ENCODE results near the gene BFSP1. TPM values are rescaled to one million over a fixed set of nuclear protein-coding genes. Genes with fewer than 3 reads are reported as not detected.

Gene BFSP1
- total and polyA plus RNA-seq, 2 donors (not counting 3 experiments of a cell fraction or from before 2014, with no cell fraction given) = 3.1 to 5.2 TPM

DNA sequence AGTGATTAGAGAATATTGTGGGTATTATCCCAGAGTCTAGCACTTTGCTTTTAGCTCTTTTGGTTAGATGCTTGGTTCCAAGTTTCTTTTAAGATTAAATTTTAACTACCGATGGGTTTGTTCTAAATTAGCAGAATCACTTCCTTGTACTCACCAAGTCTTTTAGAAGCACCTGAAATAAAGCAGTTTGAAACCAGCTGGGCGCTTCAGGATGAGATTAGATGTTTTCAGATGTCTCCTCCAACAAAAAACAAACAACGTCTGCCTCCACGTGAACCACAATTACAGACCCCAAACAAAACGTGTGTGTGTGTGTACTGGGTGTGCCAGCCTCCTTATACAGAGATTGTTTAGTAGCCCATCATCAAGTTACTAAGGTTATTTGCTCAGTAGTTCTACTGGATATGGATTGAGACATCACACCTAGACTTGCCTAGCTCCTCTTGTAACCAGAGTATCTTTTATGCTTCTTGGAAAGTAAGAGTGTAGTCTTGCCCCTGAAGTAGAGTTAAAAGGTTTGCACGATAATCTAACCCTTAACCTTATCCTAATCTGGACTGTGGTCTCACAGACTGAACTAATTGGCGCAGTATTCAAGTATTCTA is 41.0 kb upstream of the BFSP1 start:
- H3K4me2 ChIP-seq (ENCODE audit: insufficient read depth, low read length) = peak overlapping the region; percentile 94
- intact Hi-C loops (cut with micrococcal nuclease) = no loop called here
- H3K4me3 ChIP-seq (replicated peaks in 1 of 3; ENCODE audit: insufficient read depth in 1 of 3, low read depth in 1 of 3, low read length in 3 of 3) = peak overlapping the region in 1 of 3 experiments; percentile 92
- ChIA-PET CTCF (interaction anchor here (0.7 to 3.1 kb wide), 7 partner anchors 14 to 67 kb away, joined by 3 to 42 read pairs (median 12); no protein-coding TSS in a partner anchor), POLR2A (no interaction called here)
- H4K20me1 ChIP-seq (replicated peaks; ENCODE audit: control insufficient read depth, extremely low read depth, insufficient read depth, low read length) = peaks cover 2% of the 10 kb centered on the region
- H2AFZ ChIP-seq (ENCODE audit: low read depth, low read length) = no peak overlapping the region
- H3K36me3 ChIP-seq (ENCODE audit: control insufficient read depth in 2 of 2, extremely low read depth in 1 of 2, insufficient read depth in 2 of 2, low read length in 2 of 2) = no peaks in the 10 kb centered on the region
- peaks cover 25% of the 10 kb centered on the region for H3K4me1 ChIP-seq (ENCODE audit: control insufficient read depth, extremely low read depth, insufficient read depth, low read length)
- peak overlapping the region; percentile 87 for H3K9ac ChIP-seq (replicated peaks; ENCODE audit: extremely low read depth, insufficient read depth, low read length)
- H3K79me2 ChIP-seq (ENCODE audit: control insufficient read depth, insufficient read depth, low read length) = peaks cover 69% of the 10 kb centered on the region
- dilution Hi-C loops (cut with MboI; ENCODE audit: extremely low pct_ligation_motif_present, low sequenced_read_pairs) = no loop called here
- H3K9me1 ChIP-seq (replicated peaks; ENCODE audit: control insufficient read depth, extremely low read depth, insufficient read depth, low read length) = no peaks in the 10 kb centered on the region
- TF ChIP-seq JUN (IDR thresholded peaks at IDR 0.05; ENCODE audit: borderline replicate concordance, insufficient read depth, insufficient read length, low read depth) (no peak), POLR2AphosphoS5 (IDR thresholded peaks at IDR 0.05; ENCODE audit: insufficient read depth, low read depth, low read length) (no peak), POLR2A (IDR thresholded peaks at IDR 0.05; ENCODE audit: low read depth, low read length) (no peak)
- no peaks in the 10 kb centered on the region for H3K27me3 ChIP-seq (ENCODE audit: control insufficient read depth in 2 of 2, insufficient read depth in 2 of 2, low read length in 2 of 2)
- FAIRE-seq (no peak), DNase-seq (ENCODE audit: low read depth, low spot score) (no peak)
- H3K9me3 ChIP-seq (replicated peaks; ENCODE audit: control insufficient read depth, insufficient read depth, low read length) = no peaks in the 10 kb centered on the region
- BruUV-seq (replicated peaks) = no TSS peak
- H3K27ac ChIP-seq (ENCODE audit: insufficient read depth, low read depth, low read length) = no peak overlapping the region

DNA sequence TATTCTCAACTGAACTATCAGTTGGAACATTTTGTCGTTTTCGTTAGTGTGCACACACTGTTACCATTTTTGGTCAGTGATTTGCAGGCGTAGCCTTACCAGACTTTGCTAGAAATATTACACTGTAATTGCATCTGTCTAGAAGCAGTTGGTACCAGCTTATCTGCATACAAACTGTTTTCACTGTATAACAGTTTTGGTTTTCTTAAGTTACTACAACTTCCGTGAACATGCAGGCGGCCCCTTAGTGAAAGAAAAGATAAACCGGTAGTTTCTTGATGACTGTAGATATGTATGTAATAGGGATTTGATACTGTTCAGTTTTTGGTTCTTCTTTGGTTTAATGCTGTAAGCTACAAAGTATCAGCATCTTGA is 40.0 kb upstream of the BFSP1 start:
- FAIRE-seq (no peak), DNase-seq (ENCODE audit: low read depth, low spot score) (peak; percentile 48)
- Histone ChIP-seq H3K9ac (replicated peaks; ENCODE audit: extremely low read depth, insufficient read depth, low read length) (peak overlapping the region; percentile 87), H4K20me1 (replicated peaks; ENCODE audit: control insufficient read depth, extremely low read depth, insufficient read depth, low read length) (peaks cover 2% of the 10 kb centered on the region), H3K9me3 (replicated peaks; ENCODE audit: control insufficient read depth, insufficient read depth, low read length) (no peaks in the 10 kb centered on the region), H2AFZ (ENCODE audit: low read depth, low read length) (no peak overlapping the region), H3K36me3 (ENCODE audit: control insufficient read depth in 2 of 2, extremely low read depth in 1 of 2, insufficient read depth in 2 of 2, low read length in 2 of 2) (no peaks in the 10 kb centered on the region), H3K27me3 (ENCODE audit: control insufficient read depth in 2 of 2, insufficient read depth in 2 of 2, low read length in 2 of 2) (no peaks in the 10 kb centered on the region), H3K4me2 (ENCODE audit: insufficient read depth, low read length) (peak overlapping the region; percentile 94), H3K4me1 (ENCODE audit: control insufficient read depth, extremely low read depth, insufficient read depth, low read length) (peaks cover 23% of the 10 kb centered on the region), H3K27ac (ENCODE audit: insufficient read depth, low read depth, low read length) (no peak overlapping the region), H3K4me3 (replicated peaks in 1 of 3; ENCODE audit: insufficient read depth in 1 of 3, low read depth in 1 of 3, low read length in 3 of 3) (peak overlapping the region; percentile 84 to 92 (median 88)), H3K79me2 (ENCODE audit: control insufficient read depth, insufficient read depth, low read length) (peaks cover 59% of the 10 kb centered on the region), H3K9me1 (replicated peaks; ENCODE audit: control insufficient read depth, extremely low read depth, insufficient read depth, low read length) (no peaks in the 10 kb centered on the region)
- intact Hi-C loops (cut with micrococcal nuclease) = loop anchor here (2.0 kb wide), 1 partner anchor 66 kb away; no protein-coding TSS in a partner anchor
- CTCF ChIA-PET = interaction anchor here (1.2 to 3.1 kb wide), 12 partner anchors 8 to 78 kb away, joined by 3 to 42 read pairs (median 10); partner anchors contain the start of gene BFSP1
- POLR2A ChIA-PET = interaction anchor here (0.6 to 2.0 kb wide), 4 partner anchors 14 to 39 kb away, joined by 5 to 22 read pairs (median 8); no protein-coding TSS in a partner anchor
- dilution Hi-C loops (cut with MboI; ENCODE audit: extremely low pct_ligation_motif_present, low sequenced_read_pairs) = no loop called here
- TF ChIP-seq, protein P1, sequence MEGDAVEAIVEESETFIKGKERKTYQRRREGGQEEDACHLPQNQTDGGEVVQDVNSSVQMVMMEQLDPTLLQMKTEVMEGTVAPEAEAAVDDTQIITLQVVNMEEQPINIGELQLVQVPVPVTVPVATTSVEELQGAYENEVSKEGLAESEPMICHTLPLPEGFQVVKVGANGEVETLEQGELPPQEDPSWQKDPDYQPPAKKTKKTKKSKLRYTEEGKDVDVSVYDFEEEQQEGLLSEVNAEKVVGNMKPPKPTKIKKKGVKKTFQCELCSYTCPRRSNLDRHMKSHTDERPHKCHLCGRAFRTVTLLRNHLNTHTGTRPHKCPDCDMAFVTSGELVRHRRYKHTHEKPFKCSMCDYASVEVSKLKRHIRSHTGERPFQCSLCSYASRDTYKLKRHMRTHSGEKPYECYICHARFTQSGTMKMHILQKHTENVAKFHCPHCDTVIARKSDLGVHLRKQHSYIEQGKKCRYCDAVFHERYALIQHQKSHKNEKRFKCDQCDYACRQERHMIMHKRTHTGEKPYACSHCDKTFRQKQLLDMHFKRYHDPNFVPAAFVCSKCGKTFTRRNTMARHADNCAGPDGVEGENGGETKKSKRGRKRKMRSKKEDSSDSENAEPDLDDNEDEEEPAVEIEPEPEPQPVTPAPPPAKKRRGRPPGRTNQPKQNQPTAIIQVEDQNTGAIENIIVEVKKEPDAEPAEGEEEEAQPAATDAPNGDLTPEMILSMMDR (IDR thresholded peaks at IDR 0.05; ENCODE audit: extremely low read depth in 1 of 2, insufficient read depth in 1 of 2, low read depth in 1 of 2, low read length in 2 of 2) = no peak
- TF ChIP-seq FOS (IDR thresholded peaks at IDR 0.05; ENCODE audit: borderline replicate concordance, insufficient read depth, low read length) = no peak
- TF ChIP-seq MYC (IDR thresholded peaks at IDR 0.05; ENCODE audit: low read depth, low read length) = no peak
- no peak for TF ChIP-seq POLR2A (IDR thresholded peaks at IDR 0.05; ENCODE audit: low read depth, low read length)
- no peak for TF ChIP-seq JUN (IDR thresholded peaks at IDR 0.05; ENCODE audit: borderline replicate concordance, insufficient read depth, insufficient read length, low read depth)
- TF ChIP-seq EZH2 (IDR thresholded peaks at IDR 0.05; ENCODE audit: borderline replicate concordance, low read depth, low read length, severe bottlenecking) = no peak
- TF ChIP-seq, protein P2, sequence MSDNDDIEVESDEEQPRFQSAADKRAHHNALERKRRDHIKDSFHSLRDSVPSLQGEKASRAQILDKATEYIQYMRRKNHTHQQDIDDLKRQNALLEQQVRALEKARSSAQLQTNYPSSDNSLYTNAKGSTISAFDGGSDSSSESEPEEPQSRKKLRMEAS (IDR thresholded peaks at IDR 0.05; ENCODE audit: insufficient read depth, insufficient read length) = no peak
- TF ChIP-seq POLR2AphosphoS5 (IDR thresholded peaks at IDR 0.05; ENCODE audit: insufficient read depth, low read depth, low read length) = no peak
- TF ChIP-seq GATA2 (IDR thresholded peaks at IDR 0.05; ENCODE audit: insufficient read depth, insufficient read length, low read depth, low read length) = no peak
- TSS peak; percentile 26 for BruUV-seq (replicated peaks)

Data from endothelial cell of umbilical vein (primary cell).